HEK293 (cell line): ENCODE results near the gene C9orf43.
A peak's percentile ranks its signal among the peaks of the same experiment; 100 is the strongest.

Experiments used
- CTCF ChIA-PET: fragments of 350-600 bp; formaldehyde crosslinking; extraction: SDS; loops from one replicate; lab custom pipeline; 2021; ENCODE audit warnings: antibody characterized with exemption; lab: Yijun Ruan, JAX
- POLR2A ChIA-PET: fragments of 300-600 bp; formaldehyde crosslinking; extraction: SDS; loops from one replicate; lab custom pipeline; 2020; ENCODE audit warnings: antibody characterized with exemption, inconsistent platforms; lab: Yijun Ruan, JAX
- H3K27ac ChIP-seq: fragments of 200-500 bp; sonication (Bioruptor generic); 2 replicates; pipeline ENCODE4 v1.5.1; 2014; ENCODE audit warnings: low read depth, low read length, control low read depth, inconsistent platforms; ENCODE audit errors: extremely low read depth
- H3K36me3 ChIP-seq, 2 experiments: fragments of 200-500 bp in 1 of 2; sonication (Bioruptor generic) in 1 of 2; 1 replicate in 1 of 2; 2 replicates in 1 of 2; pipeline ENCODE4 v1.5.1; 2014 to 2017; ENCODE audit warnings: inconsistent platforms in 2 of 2, low read length in 2 of 2; ENCODE audit not compliant: control insufficient read depth in 2 of 2, insufficient read depth in 1 of 2
- H3K4me1 ChIP-seq: fragments of 200-500 bp; sonication (Bioruptor generic); 2 replicates; pipeline ENCODE4 v1.5.1; 2014; ENCODE audit warnings: mild to moderate bottlenecking, low read length, inconsistent platforms; ENCODE audit not compliant: control insufficient read depth, insufficient read depth
- H3K4me3 ChIP-seq: 2 replicates; pipeline ENCODE4 v1.5.1; 2011; ENCODE audit warnings: low read depth, mild to moderate bottlenecking, control low read depth, low read length, moderate library complexity
- H3K9me3 ChIP-seq: fragments of 200-500 bp; sonication (Bioruptor generic); 2 replicates; pipeline ENCODE4 v1.5.1; 2014; ENCODE audit warnings: low read depth, low read length, inconsistent platforms; ENCODE audit not compliant: control insufficient read depth, insufficient read depth
- KLF1 ChIP-seq: fragments of 450-650 bp; formaldehyde crosslinking; IDR thresholded peaks from 2 replicates; pipeline ENCODE4 v1.5.1; 2016; ENCODE audit warnings: missing biosample characterization, missing genetic modification characterization
- KLF10 ChIP-seq: fragments of 450-650 bp; IDR thresholded peaks from 2 replicates; pipeline ENCODE4 v1.5.1; 2018; ENCODE audit warnings: missing biosample characterization, mild to moderate bottlenecking, missing genetic modification characterization
- KLF8 ChIP-seq: fragments of 450-650 bp; formaldehyde crosslinking; IDR thresholded peaks from 2 replicates; pipeline ENCODE4 v1.5.1; 2016; ENCODE audit warnings: missing biosample characterization, missing genetic modification characterization
- SP2 ChIP-seq: fragments of 450-650 bp; formaldehyde crosslinking; IDR thresholded peaks from 2 replicates; pipeline ENCODE4 v1.5.1; 2016; ENCODE audit warnings: missing biosample characterization, missing genetic modification characterization
- SP3 ChIP-seq: fragments of 450-650 bp; formaldehyde crosslinking; IDR thresholded peaks from 2 replicates; pipeline ENCODE4 v1.5.1; 2016; ENCODE audit warnings: missing biosample characterization, missing genetic modification characterization
- SP7 ChIP-seq: fragments of 450-650 bp; formaldehyde crosslinking; IDR thresholded peaks from 2 replicates; pipeline ENCODE4 v1.5.1; 2016; ENCODE audit warnings: missing biosample characterization, missing genetic modification characterization
- ZBTB17 ChIP-seq: fragments of 450-650 bp; formaldehyde crosslinking; IDR thresholded peaks from 2 replicates; pipeline ENCODE4 v1.5.1; 2016; ENCODE audit warnings: missing biosample characterization, missing genetic modification characterization
- ZBTB20 ChIP-seq: fragments of 450-650 bp; formaldehyde crosslinking; IDR thresholded peaks from 2 replicates; pipeline ENCODE4 v1.5.1; 2016; ENCODE audit warnings: missing biosample characterization, missing genetic modification characterization
- ZBTB7A ChIP-seq: fragments of 450-650 bp; formaldehyde crosslinking; IDR thresholded peaks from 2 replicates; pipeline ENCODE4 v1.5.1; 2016; ENCODE audit warnings: low read depth, missing biosample characterization, missing genetic modification characterization
- ZFHX2 ChIP-seq: fragments of 450-650 bp; formaldehyde crosslinking; conservative IDR thresholded peaks from 2 replicates; pipeline ENCODE4 v1.5.1; 2016; ENCODE audit warnings: missing biosample characterization, missing genetic modification characterization
- ZNF155 ChIP-seq: fragments of 450-650 bp; formaldehyde crosslinking; IDR thresholded peaks from 2 replicates; pipeline ENCODE4 v1.5.1; 2016; ENCODE audit warnings: missing biosample characterization, missing genetic modification characterization
- ZNF174 ChIP-seq: fragments of 450-650 bp; formaldehyde crosslinking; IDR thresholded peaks from 2 replicates; pipeline ENCODE4 v1.5.0; 2017; ENCODE audit warnings: missing biosample characterization, mild to moderate bottlenecking, missing genetic modification characterization
- ZNF19 ChIP-seq: fragments of 450-650 bp; formaldehyde crosslinking; IDR thresholded peaks from 2 replicates; pipeline ENCODE4; 2016; ENCODE audit warnings: missing biosample characterization, missing genetic modification characterization, low read depth
- ZNF202 ChIP-seq: fragments of 450-650 bp; formaldehyde crosslinking; IDR thresholded peaks from 2 replicates; pipeline ENCODE4 v1.5.1; 2016; ENCODE audit warnings: missing biosample characterization, missing genetic modification characterization, borderline replicate concordance
- ZNF239 ChIP-seq: fragments of 450-650 bp; formaldehyde crosslinking; IDR thresholded peaks from 2 replicates; pipeline ENCODE4 v1.5.1; 2016; ENCODE audit warnings: missing biosample characterization, missing genetic modification characterization
- ZNF248 ChIP-seq: fragments of 450-650 bp; formaldehyde crosslinking; IDR thresholded peaks from 2 replicates; pipeline ENCODE4 v1.5.1; 2017; ENCODE audit warnings: missing biosample characterization, missing genetic modification characterization
- ZNF341 ChIP-seq: fragments of 450-650 bp; formaldehyde crosslinking; IDR thresholded peaks from 2 replicates; pipeline ENCODE4; 2016; ENCODE audit warnings: low read depth, missing biosample characterization, missing genetic modification characterization
- ZNF501 ChIP-seq: fragments of 450-650 bp; formaldehyde crosslinking; IDR thresholded peaks from 2 replicates; pipeline ENCODE4 v1.5.1; 2016; ENCODE audit warnings: missing biosample characterization, missing genetic modification characterization
- ZNF610 ChIP-seq: fragments of 450-650 bp; formaldehyde crosslinking; IDR thresholded peaks from 2 replicates; pipeline ENCODE4 v1.5.1; 2016; ENCODE audit warnings: missing biosample characterization, missing genetic modification characterization, borderline replicate concordance
- ZNF654 ChIP-seq: fragments of 450-650 bp; formaldehyde crosslinking; IDR thresholded peaks from 2 replicates; pipeline ENCODE4 v1.5.1; 2016; ENCODE audit warnings: low read depth, missing biosample characterization, missing genetic modification characterization
- ZNF658 ChIP-seq: fragments of 450-650 bp; formaldehyde crosslinking; IDR thresholded peaks from 2 replicates; pipeline ENCODE4; 2016; ENCODE audit warnings: missing biosample characterization, missing genetic modification characterization
- ZNF660 ChIP-seq: fragments of 450-650 bp; IDR thresholded peaks from 2 replicates; pipeline ENCODE4 v1.5.1; 2018; ENCODE audit warnings: missing biosample characterization, mild to moderate bottlenecking, missing genetic modification characterization
- ZNF777 ChIP-seq: fragments of 450-650 bp; formaldehyde crosslinking; IDR thresholded peaks from 2 replicates; pipeline ENCODE4 v1.5.1; 2017; ENCODE audit warnings: missing biosample characterization, missing genetic modification characterization, borderline replicate concordance
- ZSCAN16 ChIP-seq: fragments of 450-650 bp; formaldehyde crosslinking; IDR thresholded peaks from 2 replicates; pipeline ENCODE4 v1.5.1; 2016; ENCODE audit warnings: missing biosample characterization, missing genetic modification characterization
- ZXDB ChIP-seq: fragments of 450-650 bp; formaldehyde crosslinking; IDR thresholded peaks from 2 replicates; pipeline ENCODE4 v1.5.1; 2016; ENCODE audit warnings: missing biosample characterization, missing genetic modification characterization
- TF ChIP-seq, protein P1 (sequence below): fragments of 450-650 bp; formaldehyde crosslinking; IDR thresholded peaks from 2 replicates; pipeline ENCODE4 v1.5.1; 2016; ENCODE audit warnings: missing biosample characterization, missing genetic modification characterization, borderline replicate concordance
- TF ChIP-seq, protein P2 (sequence below): fragments of 450-650 bp; formaldehyde crosslinking; IDR thresholded peaks from 2 replicates; pipeline ENCODE4 v1.5.1; 2016; ENCODE audit warnings: missing biosample characterization, missing genetic modification characterization
- TF ChIP-seq, protein P3 (sequence below): fragments of 450-650 bp; formaldehyde crosslinking; IDR thresholded peaks from 2 replicates; pipeline ENCODE4 v1.5.1; 2017; ENCODE audit warnings: missing biosample characterization, missing genetic modification characterization
- TF ChIP-seq, protein P4 (sequence below): sonication (generic); formaldehyde crosslinking; IDR thresholded peaks from 2 replicates; pipeline ENCODE4 v1.8.1; 2022; ENCODE audit warnings: mild to moderate bottlenecking, moderate library complexity, missing genetic modification reagents

The C9orf43 gene

DNA sequence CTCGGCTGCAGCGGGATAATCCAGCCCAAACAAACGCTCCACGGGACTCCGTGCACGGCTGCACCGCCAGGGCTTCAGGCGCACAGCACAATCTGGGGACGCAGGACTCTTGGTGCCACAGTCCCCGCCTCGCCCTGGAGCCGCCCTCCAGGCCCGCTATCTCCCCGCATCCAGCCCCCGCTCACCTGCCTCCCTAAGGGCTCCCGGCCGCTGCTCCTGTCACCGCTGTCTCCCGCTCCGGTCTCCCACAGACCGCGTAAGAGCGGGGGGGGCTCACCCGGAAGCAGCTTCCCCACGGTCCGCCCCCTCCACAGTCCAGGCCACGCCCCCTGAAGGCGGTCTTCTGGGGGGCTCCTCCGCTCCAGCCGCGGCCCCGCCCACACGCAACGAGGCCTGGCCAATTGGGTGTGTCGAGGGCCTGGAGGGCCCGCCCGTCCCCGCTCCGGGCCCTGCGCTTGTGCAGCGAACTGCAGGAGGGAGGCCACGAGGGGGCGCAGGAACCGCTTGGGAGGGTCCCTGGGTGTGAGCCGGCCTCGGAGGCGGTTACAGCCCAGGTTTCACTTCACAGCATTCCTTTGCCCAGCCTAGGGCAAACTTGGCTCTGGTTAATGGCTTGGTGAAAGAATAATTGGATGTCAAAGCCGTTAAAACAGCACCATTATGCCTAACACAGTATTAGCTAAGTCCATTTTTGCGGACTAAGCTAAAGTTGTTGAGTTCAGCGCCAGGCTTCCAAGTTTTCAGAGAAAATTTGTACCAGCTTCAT lies 9.3 kb upstream of the C9orf43 start, which contains the start of gene ALAD:
Gene ALAD (minus strand): TSS at position 258 of the 766 bp plus-strand sequence. CDS start 7,725 bp downstream, outside the sequence.
- CTCF ChIA-PET: interaction anchor here (0.5 to 5.0 kb wide), 33 partner anchors 9 to 1577 kb away, joined by 3 to 26 read pairs (median 5); partner anchors contain the start of genes BSPRY, C9orf43, CDC26 and POLE3
- Histone ChIP-seq H3K9me3 (no peaks in the 10 kb centered on the region), H3K4me1 (peaks cover 2% of the 10 kb centered on the region; the same call in 1 of the 2 replicates), H3K36me3 (no peaks in the 10 kb centered on the region; a peak in 1 of 3 replicates), H3K4me3 (peak within 1 kb of the TSS; percentile 88), H3K27ac (no peak within 1 kb of the TSS; the same call in 1 of the 2 replicates)
- POLR2A ChIA-PET: interaction anchor here (0.6 to 3.3 kb wide), 10 partner anchors 9 to 128 kb away, joined by 3 to 44 read pairs (median 5); partner anchors contain the start of genes C9orf43, CDC26, HDHD3 and POLE3
- no peak for TF ChIP-seq ZNF174 (tag by site-specific recombination)
- peak; percentile 49 for TF ChIP-seq SP7 (tag by site-specific recombination)
- TF ChIP-seq KLF1 (tag by site-specific recombination): peak; percentile 63
- peak; percentile 23 for TF ChIP-seq ZNF654 (tag by site-specific recombination)
- TF ChIP-seq ZBTB17 (tag by site-specific recombination): peak; percentile 78
- TF ChIP-seq ZBTB20 (tag by site-specific recombination): peak; percentile 77
- no peak for TF ChIP-seq ZSCAN16 (tag by site-specific recombination)
- TF ChIP-seq ZNF155 (tag by site-specific recombination): no peak
- TF ChIP-seq KLF8 (tag by site-specific recombination): peak; percentile 93
- peak; percentile 18; the same call in 1 of the 2 replicates for TF ChIP-seq ZNF777 (tag by site-specific recombination)
- peak; percentile 95 for TF ChIP-seq ZNF341 (tag by site-specific recombination)
- TF ChIP-seq, protein P1, sequence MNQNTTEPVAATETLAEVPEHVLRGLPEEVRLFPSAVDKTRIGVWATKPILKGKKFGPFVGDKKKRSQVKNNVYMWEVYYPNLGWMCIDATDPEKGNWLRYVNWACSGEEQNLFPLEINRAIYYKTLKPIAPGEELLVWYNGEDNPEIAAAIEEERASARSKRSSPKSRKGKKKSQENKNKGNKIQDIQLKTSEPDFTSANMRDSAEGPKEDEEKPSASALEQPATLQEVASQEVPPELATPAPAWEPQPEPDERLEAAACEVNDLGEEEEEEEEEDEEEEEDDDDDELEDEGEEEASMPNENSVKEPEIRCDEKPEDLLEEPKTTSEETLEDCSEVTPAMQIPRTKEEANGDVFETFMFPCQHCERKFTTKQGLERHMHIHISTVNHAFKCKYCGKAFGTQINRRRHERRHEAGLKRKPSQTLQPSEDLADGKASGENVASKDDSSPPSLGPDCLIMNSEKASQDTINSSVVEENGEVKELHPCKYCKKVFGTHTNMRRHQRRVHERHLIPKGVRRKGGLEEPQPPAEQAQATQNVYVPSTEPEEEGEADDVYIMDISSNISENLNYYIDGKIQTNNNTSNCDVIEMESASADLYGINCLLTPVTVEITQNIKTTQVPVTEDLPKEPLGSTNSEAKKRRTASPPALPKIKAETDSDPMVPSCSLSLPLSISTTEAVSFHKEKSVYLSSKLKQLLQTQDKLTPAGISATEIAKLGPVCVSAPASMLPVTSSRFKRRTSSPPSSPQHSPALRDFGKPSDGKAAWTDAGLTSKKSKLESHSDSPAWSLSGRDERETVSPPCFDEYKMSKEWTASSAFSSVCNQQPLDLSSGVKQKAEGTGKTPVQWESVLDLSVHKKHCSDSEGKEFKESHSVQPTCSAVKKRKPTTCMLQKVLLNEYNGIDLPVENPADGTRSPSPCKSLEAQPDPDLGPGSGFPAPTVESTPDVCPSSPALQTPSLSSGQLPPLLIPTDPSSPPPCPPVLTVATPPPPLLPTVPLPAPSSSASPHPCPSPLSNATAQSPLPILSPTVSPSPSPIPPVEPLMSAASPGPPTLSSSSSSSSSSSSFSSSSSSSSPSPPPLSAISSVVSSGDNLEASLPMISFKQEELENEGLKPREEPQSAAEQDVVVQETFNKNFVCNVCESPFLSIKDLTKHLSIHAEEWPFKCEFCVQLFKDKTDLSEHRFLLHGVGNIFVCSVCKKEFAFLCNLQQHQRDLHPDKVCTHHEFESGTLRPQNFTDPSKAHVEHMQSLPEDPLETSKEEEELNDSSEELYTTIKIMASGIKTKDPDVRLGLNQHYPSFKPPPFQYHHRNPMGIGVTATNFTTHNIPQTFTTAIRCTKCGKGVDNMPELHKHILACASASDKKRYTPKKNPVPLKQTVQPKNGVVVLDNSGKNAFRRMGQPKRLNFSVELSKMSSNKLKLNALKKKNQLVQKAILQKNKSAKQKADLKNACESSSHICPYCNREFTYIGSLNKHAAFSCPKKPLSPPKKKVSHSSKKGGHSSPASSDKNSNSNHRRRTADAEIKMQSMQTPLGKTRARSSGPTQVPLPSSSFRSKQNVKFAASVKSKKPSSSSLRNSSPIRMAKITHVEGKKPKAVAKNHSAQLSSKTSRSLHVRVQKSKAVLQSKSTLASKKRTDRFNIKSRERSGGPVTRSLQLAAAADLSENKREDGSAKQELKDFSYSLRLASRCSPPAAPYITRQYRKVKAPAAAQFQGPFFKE (tag by site-specific recombination): no peak
- no peak for TF ChIP-seq ZBTB7A (tag by site-specific recombination)
- TF ChIP-seq SP3 (tag by site-specific recombination): peak; percentile 93
- peak; percentile 98 for TF ChIP-seq SP2 (tag by site-specific recombination)
- no peak for TF ChIP-seq ZNF19 (tag by site-specific recombination)
- 0 out of 2 replicates have a peak, but pooled peaks have one; percentile 40 for TF ChIP-seq ZXDB (tag by site-specific recombination)
- no peak for TF ChIP-seq ZNF248 (tag by site-specific recombination)
- TF ChIP-seq, protein P2, sequence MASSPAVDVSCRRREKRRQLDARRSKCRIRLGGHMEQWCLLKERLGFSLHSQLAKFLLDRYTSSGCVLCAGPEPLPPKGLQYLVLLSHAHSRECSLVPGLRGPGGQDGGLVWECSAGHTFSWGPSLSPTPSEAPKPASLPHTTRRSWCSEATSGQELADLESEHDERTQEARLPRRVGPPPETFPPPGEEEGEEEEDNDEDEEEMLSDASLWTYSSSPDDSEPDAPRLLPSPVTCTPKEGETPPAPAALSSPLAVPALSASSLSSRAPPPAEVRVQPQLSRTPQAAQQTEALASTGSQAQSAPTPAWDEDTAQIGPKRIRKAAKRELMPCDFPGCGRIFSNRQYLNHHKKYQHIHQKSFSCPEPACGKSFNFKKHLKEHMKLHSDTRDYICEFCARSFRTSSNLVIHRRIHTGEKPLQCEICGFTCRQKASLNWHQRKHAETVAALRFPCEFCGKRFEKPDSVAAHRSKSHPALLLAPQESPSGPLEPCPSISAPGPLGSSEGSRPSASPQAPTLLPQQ (tag by site-specific recombination): 0 out of 2 replicates have a peak, but pooled peaks have one; percentile 31
- TF ChIP-seq, protein P3, sequence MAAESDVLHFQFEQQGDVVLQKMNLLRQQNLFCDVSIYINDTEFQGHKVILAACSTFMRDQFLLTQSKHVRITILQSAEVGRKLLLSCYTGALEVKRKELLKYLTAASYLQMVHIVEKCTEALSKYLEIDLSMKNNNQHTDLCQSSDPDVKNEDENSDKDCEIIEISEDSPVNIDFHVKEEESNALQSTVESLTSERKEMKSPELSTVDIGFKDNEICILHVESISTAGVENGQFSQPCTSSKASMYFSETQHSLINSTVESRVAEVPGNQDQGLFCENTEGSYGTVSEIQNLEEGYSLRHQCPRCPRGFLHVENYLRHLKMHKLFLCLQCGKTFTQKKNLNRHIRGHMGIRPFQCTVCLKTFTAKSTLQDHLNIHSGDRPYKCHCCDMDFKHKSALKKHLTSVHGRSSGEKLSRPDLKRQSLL (tag by site-specific recombination): peak; percentile 33; the same call in 1 of the 2 replicates
- TF ChIP-seq ZNF239 (tag by site-specific recombination): no peak
- TF ChIP-seq ZNF660: peak; percentile 79
- TF ChIP-seq, protein P4, sequence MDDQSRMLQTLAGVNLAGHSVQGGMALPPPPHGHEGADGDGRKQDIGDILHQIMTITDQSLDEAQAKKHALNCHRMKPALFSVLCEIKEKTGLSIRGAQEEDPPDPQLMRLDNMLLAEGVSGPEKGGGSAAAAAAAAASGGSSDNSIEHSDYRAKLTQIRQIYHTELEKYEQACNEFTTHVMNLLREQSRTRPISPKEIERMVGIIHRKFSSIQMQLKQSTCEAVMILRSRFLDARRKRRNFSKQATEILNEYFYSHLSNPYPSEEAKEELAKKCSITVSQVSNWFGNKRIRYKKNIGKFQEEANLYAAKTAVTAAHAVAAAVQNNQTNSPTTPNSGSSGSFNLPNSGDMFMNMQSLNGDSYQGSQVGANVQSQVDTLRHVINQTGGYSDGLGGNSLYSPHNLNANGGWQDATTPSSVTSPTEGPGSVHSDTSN: no peak; the same call in 1 of the 2 replicates
- no peak for TF ChIP-seq ZNF202 (tag by site-specific recombination)
- TF ChIP-seq ZNF658 (tag by site-specific recombination): no peak
- TF ChIP-seq ZNF501 (tag by site-specific recombination): peak; percentile 51
- TF ChIP-seq ZNF610 (tag by site-specific recombination): 0 out of 2 replicates have a peak, but pooled peaks have one; percentile 16
- peak; percentile 71 for TF ChIP-seq ZFHX2 (tag by site-specific recombination)
- TF ChIP-seq KLF10 (tag by site-specific recombination): peak; percentile 69
